Kidney capillary endothelial cell (primary cell): ENCODE measurements around the gene FAHD1.
"Not testable (repeated sequence)": the region's sequence is repeated elsewhere in the genome, so short reads cannot be mapped to it uniquely, and the experiment has no call there.

Experiments
- DNase-seq: peaks from one replicate; pipeline ENCODE4 v3.0.0-alpha.2; 2018; ENCODE audit warnings: low spot score

Gene FAHD1

GRCh38 chr16:1850981-1851380 is 24.0 kb downstream of the FAHD1 start:
- no peak for DNase-seq

- no peak for DNase-seq
These were observed 24.8 kb downstream of the FAHD1 start for GRCh38 chr16:1851793-1852192.

GRCh38 chr16:1857433-1858097 is 30.6 kb downstream of the FAHD1 start:
- DNase-seq: no peak

GRCh38 chr16:1858189-1858865 is 31.3 kb downstream of the FAHD1 start:
- DNase-seq: no peak

GRCh38 chr16:1859650-1860049 is 32.6 kb downstream of the FAHD1 start:
- no peak for DNase-seq

- DNase-seq: no peak
These were observed 34.7 kb downstream of the FAHD1 start for GRCh38 chr16:1861730-1862129.

GRCh38 chr16:1862394-1862793 is 35.4 kb downstream of the FAHD1 start:
- DNase-seq: no peak

GRCh38 chr16:1863681-1864460 is 36.9 kb downstream of the FAHD1 start:
- peak; percentile 31 for DNase-seq

- DNase-seq: no peak
These were observed 39.1 kb downstream of the FAHD1 start for GRCh38 chr16:1865902-1866690.

GRCh38 chr16:1870365-1871082 is 43.5 kb downstream of the FAHD1 start:
- DNase-seq: peak; percentile 42

- no peak for DNase-seq
These were observed 45.1 kb downstream of the FAHD1 start, which contains the start of gene MEIOB for GRCh38 chr16:1871974-1872635. Gene MEIOB (minus strand): TSS chr16:1872164. CDS start chr16:1868175, 3,989 bp downstream.

- no peak for DNase-seq
These were observed 47.8 kb downstream of the FAHD1 start for GRCh38 chr16:1874854-1875253.

GRCh38 chr16:1876066-1876465 is 49.1 kb downstream of the FAHD1 start:
- DNase-seq: not testable (repeated sequence)

- DNase-seq: no peak
These were observed 49.5 kb downstream of the FAHD1 start for GRCh38 chr16:1876468-1876867.

- DNase-seq: no peak
These were observed 50.1 kb downstream of the FAHD1 start for GRCh38 chr16:1877089-1877488.

- DNase-seq: no peak
These were observed 50.8 kb downstream of the FAHD1 start for GRCh38 chr16:1877804-1878203.

- no peak for DNase-seq
These were observed 51.2 kb downstream of the FAHD1 start for GRCh38 chr16:1878256-1878655.
